ENCODE data around the gene CEBPB.
"Not testable (repeated sequence)": the region's sequence is repeated elsewhere in the genome, so short reads cannot be mapped to it uniquely, and the experiment has no call there.

CEBPB gene

GRCh38 chr20:50170549-50171220 lies 19.9 kb upstream of the CEBPB start:
- no peak for DNase-seq

- peak; percentile 58 to 64 for DNase-seq
Observed at GRCh38 chr20:50172347-50173013, 18.1 kb upstream of the CEBPB start.

GRCh38 chr20:50174456-50174855 lies 16.2 kb upstream of the CEBPB start:
- DNase-seq: no peak

GRCh38 chr20:50175938-50176933 lies 14.4 kb upstream of the CEBPB start:
- DNase-seq: no peak

GRCh38 chr20:50178672-50179071 lies 12.0 kb upstream of the CEBPB start:
- DNase-seq: not testable (repeated sequence)

GRCh38 chr20:50181344-50181743 lies 9.3 kb upstream of the CEBPB start:
- DNase-seq: no peak

- peak; percentile 68 to 76 for DNase-seq
Observed at GRCh38 chr20:50182346-50182745, 8.3 kb upstream of the CEBPB start.

GRCh38 chr20:50185426-50185825 lies 5.2 kb upstream of the CEBPB start:
- DNase-seq: no peak

GRCh38 chr20:50186151-50186885 lies 4.3 kb upstream of the CEBPB start:
- DNase-seq: peak; percentile 67 to 100

GRCh38 chr20:50186987-50187402 lies 3.6 kb upstream of the CEBPB start:
- no peak for DNase-seq

GRCh38 chr20:50187403-50188051 lies 3.1 kb upstream of the CEBPB start:
- DNase-seq: no peak

- no peak for DNase-seq
Observed at GRCh38 chr20:50188287-50188688, 2.3 kb upstream of the CEBPB start.

- peak; percentile 40 to 85 for DNase-seq
Observed at GRCh38 chr20:50188879-50189680, 1.6 kb upstream of the CEBPB start.

- peak in 1 of 2 donors; percentile 33 for DNase-seq
Observed at GRCh38 chr20:50189681-50190250, 864 bp upstream of the CEBPB start.

- DNase-seq: peak; percentile 61
Observed at GRCh38 chr20:50191065-50191543, 474 bp downstream of the CEBPB start.

- DNase-seq: no peak
Observed at GRCh38 chr20:50191544-50192363, 1.1 kb downstream of the CEBPB start.

GRCh38 chr20:50192364-50193198 lies 2.0 kb downstream of the CEBPB start:
- DNase-seq: peak; percentile 85 to 92

GRCh38 chr20:50193199-50193835 lies 2.7 kb downstream of the CEBPB start:
- no peak for DNase-seq
